ENCODE data around the gene BNC2.

DNA sequence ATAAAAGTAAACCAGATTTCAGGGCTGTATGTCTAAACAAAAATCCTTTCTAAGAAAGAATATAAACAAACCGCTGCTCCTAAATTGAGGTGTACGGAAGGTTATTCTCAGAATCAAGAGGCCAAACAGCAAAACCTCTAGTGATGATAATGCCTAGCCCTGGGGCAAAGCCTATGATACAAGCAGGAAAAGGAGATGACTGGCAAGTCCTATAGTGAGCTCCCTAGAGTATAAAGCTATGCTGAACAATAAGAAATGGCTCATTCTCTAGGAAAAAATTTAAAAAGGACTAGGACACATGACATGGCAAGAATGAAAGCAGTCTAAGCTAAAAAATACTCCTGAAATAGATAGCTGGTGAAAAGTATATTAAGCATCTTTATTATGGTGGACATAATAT lies 187.1 kb downstream of the BNC2 start:
- TF ChIP-seq, protein P1, sequence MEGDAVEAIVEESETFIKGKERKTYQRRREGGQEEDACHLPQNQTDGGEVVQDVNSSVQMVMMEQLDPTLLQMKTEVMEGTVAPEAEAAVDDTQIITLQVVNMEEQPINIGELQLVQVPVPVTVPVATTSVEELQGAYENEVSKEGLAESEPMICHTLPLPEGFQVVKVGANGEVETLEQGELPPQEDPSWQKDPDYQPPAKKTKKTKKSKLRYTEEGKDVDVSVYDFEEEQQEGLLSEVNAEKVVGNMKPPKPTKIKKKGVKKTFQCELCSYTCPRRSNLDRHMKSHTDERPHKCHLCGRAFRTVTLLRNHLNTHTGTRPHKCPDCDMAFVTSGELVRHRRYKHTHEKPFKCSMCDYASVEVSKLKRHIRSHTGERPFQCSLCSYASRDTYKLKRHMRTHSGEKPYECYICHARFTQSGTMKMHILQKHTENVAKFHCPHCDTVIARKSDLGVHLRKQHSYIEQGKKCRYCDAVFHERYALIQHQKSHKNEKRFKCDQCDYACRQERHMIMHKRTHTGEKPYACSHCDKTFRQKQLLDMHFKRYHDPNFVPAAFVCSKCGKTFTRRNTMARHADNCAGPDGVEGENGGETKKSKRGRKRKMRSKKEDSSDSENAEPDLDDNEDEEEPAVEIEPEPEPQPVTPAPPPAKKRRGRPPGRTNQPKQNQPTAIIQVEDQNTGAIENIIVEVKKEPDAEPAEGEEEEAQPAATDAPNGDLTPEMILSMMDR (IDR thresholded peaks at IDR 0.05): no peak
- TF ChIP-seq POLR2A (IDR thresholded peaks at IDR 0.05) (no peak), POLR2AphosphoS5 (IDR thresholded peaks at IDR 0.05) (no peak)
